Activated CD8-positive, alpha-beta T cell treated with anti-CD3 and anti-CD28 coated beads, Interleukin-2, amount 10 ng/mL, durations not matched to agents 7 days and 5 days (primary cell): ENCODE results near the gene MED22. TPM values are rescaled to one million over a fixed set of nuclear protein-coding genes. Genes with fewer than 3 reads are reported as not detected.
"Not testable (repeated sequence)": the region's sequence is repeated elsewhere in the genome, so short reads cannot be mapped to it uniquely, and the experiment has no call there.

Source experiments
- ATAC-seq: fragments of 150-1000 bp; cut with Tn5 transposase; one replicate; pipeline ENCODE4 v1.10.0; 2021; ENCODE audit warnings: moderate library complexity
- CTCF ChIA-PET: fragments of 350-600 bp; sonication (Branson Sonifier 250); formaldehyde crosslinking; loops from one replicate; lab custom pipeline; 2021; ENCODE audit warnings: antibody characterized with exemption; lab: Charles Lee
- POLR2A ChIA-PET: fragments of 350-600 bp; sonication (Branson Sonifier 250); formaldehyde crosslinking; loops from one replicate; lab custom pipeline; 2021; ENCODE audit warnings: antibody characterized with exemption; lab: Charles Lee
- DNase-seq: peaks from one replicate; pipeline ENCODE4 v3.0.0-alpha.2; 2020
- H3K27ac Mint-ChIP-seq: one replicate; pipeline ENCODE4 v1.8.0; 2021; ENCODE audit warnings: mild to moderate bottlenecking, mixed read lengths
- H3K27me3 Mint-ChIP-seq: one replicate; pipeline ENCODE4 v1.8.0; 2021; ENCODE audit warnings: low read depth, mixed read lengths
- H3K36me3 Mint-ChIP-seq: one replicate; pipeline ENCODE4 v1.8.0; 2021; ENCODE audit warnings: low read depth, mixed read lengths
- H3K4me1 Mint-ChIP-seq: one replicate; pipeline ENCODE4 v1.8.0; 2021; ENCODE audit warnings: low read depth, mixed read lengths
- H3K4me3 Mint-ChIP-seq: one replicate; pipeline ENCODE4 v1.8.0; 2021; ENCODE audit warnings: mild to moderate bottlenecking, mixed read lengths
- H3K9me3 Mint-ChIP-seq: one replicate; pipeline ENCODE4 v1.8.0; 2022; ENCODE audit warnings: mixed read lengths; ENCODE audit not compliant: insufficient read depth
- total RNA-seq, 2 experiments: library from RNA; stranded (reverse); gene quantifications; one replicate each; pipeline ENCODE4 v1.2.3, GENCODE V29; 2021

MED22 gene
- total RNA-seq, 2 experiments from 2014 or later, result 29.1 to 29.6 TPM

GRCh38 chr9:133306242-133307204, 41.4 kb downstream of the MED22 start:
- no peak for ATAC-seq
- Mint-ChIP-seq H3K4me1 (no peaks in the 10 kb centered on the region), H3K4me3 (no peak overlapping the region), H3K9me3 (no peaks in the 10 kb centered on the region), H3K27ac (no peak overlapping the region), H3K36me3 (no peaks in the 10 kb centered on the region), H3K27me3 (peaks cover 5% of the 10 kb centered on the region)
- ChIA-PET POLR2A (no interaction called here), CTCF (no interaction called here)
- DNase-seq, result peak; percentile 12

DNA sequence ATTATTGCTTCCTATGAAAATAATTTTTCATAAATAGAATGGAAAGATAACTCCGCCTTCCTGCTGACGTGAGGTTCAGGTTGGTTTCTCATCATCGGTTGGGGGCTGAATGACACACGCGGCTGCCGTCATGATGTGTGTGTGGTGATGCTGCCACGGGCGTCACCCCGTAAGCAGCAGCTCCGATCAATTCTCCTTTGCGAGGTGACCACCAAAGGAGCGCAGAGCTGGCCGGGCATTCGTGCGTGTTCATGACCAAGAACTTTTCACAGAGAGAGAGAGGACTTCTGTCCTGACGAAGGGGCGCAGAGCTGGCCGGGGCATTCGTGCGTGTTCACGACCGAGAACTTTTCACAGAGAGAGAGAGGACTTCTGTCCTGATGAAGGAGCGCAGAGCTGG, 42.2 kb downstream of the MED22 start:
- H3K4me3 Mint-ChIP-seq, result no peak overlapping the region
- no peak overlapping the region for H3K27ac Mint-ChIP-seq
- DNase-seq (peak; percentile 9), ATAC-seq (no peak)
- ChIA-PET CTCF (no interaction called here), POLR2A (no interaction called here)
- H3K36me3 Mint-ChIP-seq, result no peaks in the 10 kb centered on the region
- H3K9me3 Mint-ChIP-seq, result no peaks in the 10 kb centered on the region
- peaks cover 5% of the 10 kb centered on the region for H3K27me3 Mint-ChIP-seq
- H3K4me1 Mint-ChIP-seq, result no peaks in the 10 kb centered on the region

- Mint-ChIP-seq H3K4me1 (no peaks in the 10 kb centered on the region), H3K27me3 (peaks cover 5% of the 10 kb centered on the region), H3K36me3 (no peaks in the 10 kb centered on the region), H3K4me3 (no peak overlapping the region), H3K9me3 (no peaks in the 10 kb centered on the region), H3K27ac (no peak overlapping the region)
- DNase-seq (peak; percentile 9), ATAC-seq (no peak)
- ChIA-PET CTCF (no interaction called here), POLR2A (no interaction called here)
Observed at GRCh38 chr9:133304477-133305377, 43.2 kb downstream of the MED22 start.

GRCh38 chr9:133304158-133304470, 43.8 kb downstream of the MED22 start:
- no peak for ATAC-seq
- DNase-seq, result no peak
- Mint-ChIP-seq H3K36me3 (no peaks in the 10 kb centered on the region), H3K9me3 (no peaks in the 10 kb centered on the region), H3K27ac (no peak overlapping the region), H3K27me3 (peaks cover 8% of the 10 kb centered on the region), H3K4me1 (no peaks in the 10 kb centered on the region), H3K4me3 (no peak overlapping the region)
- CTCF ChIA-PET, result no interaction called here
- POLR2A ChIA-PET, result no interaction called here

GRCh38 chr9:133303266-133304157, 44.4 kb downstream of the MED22 start:
- Mint-ChIP-seq H3K27ac (no peak overlapping the region), H3K4me3 (no peak overlapping the region), H3K27me3 (peaks cover 6% of the 10 kb centered on the region), H3K36me3 (no peaks in the 10 kb centered on the region), H3K4me1 (no peaks in the 10 kb centered on the region), H3K9me3 (no peaks in the 10 kb centered on the region)
- DNase-seq, result peak; percentile 8
- POLR2A ChIA-PET, result interaction anchor here (0.6 kb wide), 1 partner anchor 166 kb away, joined by 4 read pairs; no protein-coding TSS in a partner anchor
- ATAC-seq, result no peak
- CTCF ChIA-PET, result no interaction called here

GRCh38 chr9:133301253-133302230, 46.4 kb downstream of the MED22 start:
- POLR2A ChIA-PET, result no interaction called here

DNA sequence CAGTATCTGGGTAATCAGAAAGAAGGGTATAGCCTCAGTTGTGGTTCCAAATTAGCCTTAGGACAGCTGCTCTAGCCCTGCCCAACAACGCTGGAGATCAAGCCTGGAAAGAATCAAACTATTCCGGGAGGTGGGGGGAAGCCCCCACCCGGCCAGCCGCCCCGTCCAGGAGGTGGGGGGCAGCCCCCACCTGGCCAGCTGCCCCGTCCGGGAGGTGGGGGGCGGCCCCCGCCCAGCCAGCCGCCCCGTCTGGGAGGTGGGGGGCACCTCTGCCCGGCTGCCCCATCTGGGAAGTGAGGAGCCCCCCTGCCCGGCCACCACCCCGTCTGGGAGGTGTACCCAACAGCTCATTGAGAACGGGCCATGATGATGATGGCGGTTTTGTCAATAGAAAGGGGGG, 47.9 kb downstream of the MED22 start:
- POLR2A ChIA-PET, H3K36me3 Mint-ChIP-seq, H3K9me3 Mint-ChIP-seq, DNase-seq, H3K4me1 Mint-ChIP-seq, H3K4me3 Mint-ChIP-seq, H3K27ac Mint-ChIP-seq, CTCF ChIA-PET, ATAC-seq: not testable (repeated sequence)
- peaks cover 11% of the 10 kb centered on the region for H3K27me3 Mint-ChIP-seq

More at GRCh38 chr9:133301253-133302230, 46.4 kb downstream of the MED22 start:
- Mint-ChIP-seq H3K9me3 (no peaks in the 10 kb centered on the region), H3K4me1 (no peaks in the 10 kb centered on the region), H3K27me3 (peaks cover 7% of the 10 kb centered on the region), H3K27ac (no peak overlapping the region), H3K36me3 (no peaks in the 10 kb centered on the region), H3K4me3 (no peak overlapping the region)
- DNase-seq, result peak; percentile 7
- no peak for ATAC-seq
- CTCF ChIA-PET, result no interaction called here

GRCh38 chr9:133294257-133294656, 53.7 kb downstream of the MED22 start:
- Mint-ChIP-seq H3K9me3 (peaks cover 26% of the 10 kb centered on the region), H3K4me1 (no peaks in the 10 kb centered on the region), H3K27ac (no peak overlapping the region), H3K36me3 (peaks cover 6% of the 10 kb centered on the region), H3K27me3 (peaks cover 16% of the 10 kb centered on the region), H3K4me3 (no peak overlapping the region)
- POLR2A ChIA-PET, result no interaction called here
- no peak for ATAC-seq
- DNase-seq, result no peak
- CTCF ChIA-PET, result interaction anchor here (0.5 kb wide), 1 partner anchor 193 kb away, joined by 3 read pairs; no protein-coding TSS in a partner anchor

GRCh38 chr9:133290751-133291302, 57.1 kb downstream of the MED22 start:
- no peak for DNase-seq
- Mint-ChIP-seq H3K4me1 (no peaks in the 10 kb centered on the region), H3K36me3 (peaks cover 6% of the 10 kb centered on the region), H3K9me3 (peaks cover 38% of the 10 kb centered on the region), H3K4me3 (no peak overlapping the region), H3K27ac (no peak overlapping the region), H3K27me3 (peaks cover 13% of the 10 kb centered on the region)
- ATAC-seq, result no peak
- ChIA-PET POLR2A (no interaction called here), CTCF (no interaction called here)
